ENCODE data around the gene SNX25.

DNA sequence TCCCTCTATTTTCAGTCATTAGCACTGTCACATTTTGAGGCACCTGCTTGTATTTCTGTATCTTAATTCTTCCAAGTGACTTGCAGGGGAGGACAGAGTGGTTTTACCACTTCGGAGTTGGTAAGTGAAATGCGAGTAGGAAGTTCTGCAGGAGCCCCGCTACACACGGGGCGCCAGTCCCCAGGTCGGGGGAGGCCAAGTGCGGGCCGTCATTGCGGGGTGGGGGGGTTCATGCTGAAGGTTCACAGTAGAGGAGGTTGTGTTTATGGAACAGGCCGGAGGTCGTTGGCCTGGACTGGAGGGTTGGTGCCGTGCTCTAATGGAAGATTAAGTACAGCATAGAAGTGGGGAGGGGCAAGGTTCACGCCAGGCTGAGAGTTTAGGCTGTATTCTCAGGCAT lies 142.3 kb downstream of the SNX25 start:
- TF ChIP-seq, protein P1, sequence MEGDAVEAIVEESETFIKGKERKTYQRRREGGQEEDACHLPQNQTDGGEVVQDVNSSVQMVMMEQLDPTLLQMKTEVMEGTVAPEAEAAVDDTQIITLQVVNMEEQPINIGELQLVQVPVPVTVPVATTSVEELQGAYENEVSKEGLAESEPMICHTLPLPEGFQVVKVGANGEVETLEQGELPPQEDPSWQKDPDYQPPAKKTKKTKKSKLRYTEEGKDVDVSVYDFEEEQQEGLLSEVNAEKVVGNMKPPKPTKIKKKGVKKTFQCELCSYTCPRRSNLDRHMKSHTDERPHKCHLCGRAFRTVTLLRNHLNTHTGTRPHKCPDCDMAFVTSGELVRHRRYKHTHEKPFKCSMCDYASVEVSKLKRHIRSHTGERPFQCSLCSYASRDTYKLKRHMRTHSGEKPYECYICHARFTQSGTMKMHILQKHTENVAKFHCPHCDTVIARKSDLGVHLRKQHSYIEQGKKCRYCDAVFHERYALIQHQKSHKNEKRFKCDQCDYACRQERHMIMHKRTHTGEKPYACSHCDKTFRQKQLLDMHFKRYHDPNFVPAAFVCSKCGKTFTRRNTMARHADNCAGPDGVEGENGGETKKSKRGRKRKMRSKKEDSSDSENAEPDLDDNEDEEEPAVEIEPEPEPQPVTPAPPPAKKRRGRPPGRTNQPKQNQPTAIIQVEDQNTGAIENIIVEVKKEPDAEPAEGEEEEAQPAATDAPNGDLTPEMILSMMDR (IDR thresholded peaks at IDR 0.05 in 8 of 11, conservative IDR thresholded peaks at IDR 0.05 in 3 of 11) = no peak
- TF ChIP-seq POLR2AphosphoS5 (IDR thresholded peaks at IDR 0.05) = no peak
